Heart left ventricle (tissue), 13 donors: ENCODE measurements around the gene TMPRSS4.

ENCODE experiments used
- POLR2A ChIP-seq, 2 donors: fragments of 450-650 bp; IDR thresholded peaks; one replicate each; pipeline ENCODE4 v1.6.1; 2017; ENCODE audit warnings: antibody characterized with exemption in 2 of 2, mild to moderate bottlenecking in 2 of 2, moderate library complexity in 2 of 2
- TF ChIP-seq, protein P1 (sequence below), 12 donors: fragments of 200-600 bp; sonication (generic) in 4 of 12; IDR thresholded peaks; one replicate each; pipeline versions ENCODE4 v1.5.0 to v1.8.0; 2018 to 2022; ENCODE audit warnings: antibody characterized with exemption in 12 of 12, mild to moderate bottlenecking in 5 of 12
- donor health status: ischemic (EF 13 %, LVEDD 7.1; RV severe dilation, severe dysfunction).
- donor health status: DM: no; HTN: yes; CAD: no.
- donor health status: DM: no; HTN: no; CAD: no.
- donor health status: ischemic (EF 25% LVEDD 6.9; RV normal size, moderate dysfunction).
- donor health status: ischemic (EF 25% LVEDD 5.7; RV mildly dilated, moderate dysfunction).
- donor health status: ischemic (EF 35%, LVEDD 5.7; RV mildly dilated, moderate dysfunction).
- donor health status: nonischemic (EF 11% LVEDD 7.7; RV severe dilation, severe dysfunction).
- donor health status: DM: yes; HTN: yes; CAD: no.
- donor health status: PGD.
- donor health status: ischemic (EF 29% LVEDD 5.4; RV normal size, mild dysfunction).
- donor health status: nonischemic (EF 23%, LVEDD 6.1; RV moderate dilation, normal function).

GRCh38 chr11:118046964-118047700 lies 29.7 kb upstream of the TMPRSS4 start:
- TF ChIP-seq, protein P1, sequence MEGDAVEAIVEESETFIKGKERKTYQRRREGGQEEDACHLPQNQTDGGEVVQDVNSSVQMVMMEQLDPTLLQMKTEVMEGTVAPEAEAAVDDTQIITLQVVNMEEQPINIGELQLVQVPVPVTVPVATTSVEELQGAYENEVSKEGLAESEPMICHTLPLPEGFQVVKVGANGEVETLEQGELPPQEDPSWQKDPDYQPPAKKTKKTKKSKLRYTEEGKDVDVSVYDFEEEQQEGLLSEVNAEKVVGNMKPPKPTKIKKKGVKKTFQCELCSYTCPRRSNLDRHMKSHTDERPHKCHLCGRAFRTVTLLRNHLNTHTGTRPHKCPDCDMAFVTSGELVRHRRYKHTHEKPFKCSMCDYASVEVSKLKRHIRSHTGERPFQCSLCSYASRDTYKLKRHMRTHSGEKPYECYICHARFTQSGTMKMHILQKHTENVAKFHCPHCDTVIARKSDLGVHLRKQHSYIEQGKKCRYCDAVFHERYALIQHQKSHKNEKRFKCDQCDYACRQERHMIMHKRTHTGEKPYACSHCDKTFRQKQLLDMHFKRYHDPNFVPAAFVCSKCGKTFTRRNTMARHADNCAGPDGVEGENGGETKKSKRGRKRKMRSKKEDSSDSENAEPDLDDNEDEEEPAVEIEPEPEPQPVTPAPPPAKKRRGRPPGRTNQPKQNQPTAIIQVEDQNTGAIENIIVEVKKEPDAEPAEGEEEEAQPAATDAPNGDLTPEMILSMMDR (IDR thresholded peaks at IDR 0.05): no peak
- TF ChIP-seq POLR2A (IDR thresholded peaks at IDR 0.05): no peak
